Liver (tissue), 9 donors: Measurements from ENCODE around the gene HOXA5. TPM values are rescaled to one million over a fixed set of nuclear protein-coding genes. Genes with fewer than 3 reads are reported as not detected.

ENCODE experiments used
- DNase-seq: peaks from one replicate; pipeline ENCODE4 v3.0.0-alpha.2; 2017; ENCODE audit warnings: low spot score
- H3K27ac ChIP-seq, 2 donors: one replicate each; pipeline ENCODE4 v1.7.0; 2013; ENCODE audit warnings: inconsistent platforms in 2 of 2, low read length in 2 of 2, control low read depth in 1 of 2, low read depth in 1 of 2, mild to moderate bottlenecking in 1 of 2
- H3K27me3 ChIP-seq, 4 donors: one replicate each; pipeline versions ENCODE4 v1.6.1 to v1.7.0; 2013; ENCODE audit warnings: low read length in 3 of 4, inconsistent platforms in 1 of 4, mild to moderate bottlenecking in 1 of 4, moderate library complexity in 1 of 4; ENCODE audit not compliant: control insufficient read depth in 4 of 4, insufficient read depth in 4 of 4
- H3K36me3 ChIP-seq, 4 donors: one replicate each; pipeline versions ENCODE4 v1.6.1 to v1.7.0; 2013; ENCODE audit warnings: low read length in 3 of 4, mild to moderate bottlenecking in 3 of 4, low read depth in 1 of 4, moderate library complexity in 1 of 4; ENCODE audit not compliant: control insufficient read depth in 4 of 4, insufficient read depth in 3 of 4
- H3K4me1 ChIP-seq, 4 donors: one replicate each; pipeline versions ENCODE4 v1.6.1 to v1.7.0; 2013; ENCODE audit warnings: low read length in 3 of 4, mild to moderate bottlenecking in 3 of 4, moderate library complexity in 1 of 4; ENCODE audit not compliant: control insufficient read depth in 4 of 4, insufficient read depth in 4 of 4
- H3K4me3 ChIP-seq, 3 donors: one replicate each; pipeline versions ENCODE4 v1.6.1 to v1.7.0; 2013; ENCODE audit warnings: low read length in 3 of 3, control low read depth in 1 of 3, low read depth in 1 of 3, mild to moderate bottlenecking in 1 of 3
- H3K9ac ChIP-seq, 2 donors: one replicate each; pipeline ENCODE4 v1.7.0; 2013; ENCODE audit warnings: low read length in 2 of 2, mild to moderate bottlenecking in 2 of 2, moderate library complexity in 2 of 2, control low read depth in 1 of 2, low read depth in 1 of 2
- H3K9me3 ChIP-seq, 4 donors: one replicate each; pipeline versions ENCODE4 v1.6.1 to v1.7.0; 2013; ENCODE audit warnings: low read length in 3 of 4; ENCODE audit not compliant: control insufficient read depth in 4 of 4
- EGR1 ChIP-seq, 2 donors: IDR thresholded peaks; 2 replicates each; pipeline ENCODE4 v1.6.1; 2016 to 2018; ENCODE audit warnings: antibody characterized with exemption in 2 of 2, low read depth in 2 of 2
- FOXA2 ChIP-seq: IDR thresholded peaks from 2 replicates; pipeline ENCODE4 v1.6.1; 2016; ENCODE audit warnings: antibody characterized with exemption
- GABPA ChIP-seq, 2 donors: IDR thresholded peaks in 1 of 2; conservative IDR thresholded peaks in 1 of 2; 2 replicates each; pipeline ENCODE4 v1.6.1; 2016; ENCODE audit warnings: antibody characterized with exemption in 2 of 2, mild to moderate bottlenecking in 1 of 2, moderate library complexity in 1 of 2
- HNF4A ChIP-seq, 2 donors: conservative IDR thresholded peaks; 2 replicates each; pipeline ENCODE4 v1.6.1; 2016; ENCODE audit warnings: antibody characterized with exemption in 2 of 2, mild to moderate bottlenecking in 2 of 2
- JUND ChIP-seq, 2 donors: IDR thresholded peaks; 2 replicates each; pipeline ENCODE4 v1.6.1; 2016; ENCODE audit warnings: antibody characterized with exemption in 2 of 2
- RAD21 ChIP-seq, 2 donors: IDR thresholded peaks; 2 replicates each; pipeline ENCODE4 v1.6.1; 2016; ENCODE audit warnings: antibody characterized with exemption in 2 of 2, mild to moderate bottlenecking in 2 of 2
- RXRA ChIP-seq, 2 donors: IDR thresholded peaks; 2 replicates each; pipeline ENCODE4 v1.6.1; 2017 to 2018; ENCODE audit warnings: antibody characterized with exemption in 2 of 2, mild to moderate bottlenecking in 1 of 2
- TAF1 ChIP-seq: conservative IDR thresholded peaks from 2 replicates; pipeline ENCODE4 v1.6.1; 2016; ENCODE audit warnings: antibody characterized with exemption, mild to moderate bottlenecking
- YY1 ChIP-seq: IDR thresholded peaks from 2 replicates; pipeline ENCODE4 v1.6.1; 2016; ENCODE audit warnings: antibody characterized with exemption, mild to moderate bottlenecking
- WGBS: extraction: QIAGEN DNeasy Blood & Tissue Kit; methylation state at CpG from one replicate; pipeline ENCODE4 v1.1.7; 2013; 5-methylcytosine and 5-hydroxymethylcytosine counted together
- polyA plus RNA-seq, 2 donors: library from polyadenylated mRNA; stranded (reverse) in 1 of 2; unstranded in 1 of 2; fragments of 200-250 nt in 1 of 2; fragments of >200 nt in 1 of 2; fragmentation: Nextera tagmentation in 1 of 2; extraction: Ambion mirVana in 1 of 2; gene quantifications; one replicate each; pipeline versions ENCODE4 v1.2.1 to v1.2.3, GENCODE V29; 2013 to 2015
- total RNA-seq, 2 donors: library from RNA; depleted of rRNA; stranded (reverse); fragments of >200 nt; gene quantifications; one replicate each; pipeline ENCODE4 v1.2.3, GENCODE V29; 2014
- TF ChIP-seq, protein P1 (sequence below): IDR thresholded peaks from 2 replicates; pipeline ENCODE4 v1.6.1; 2016; ENCODE audit warnings: antibody characterized with exemption
- TF ChIP-seq, protein P2 (sequence below): IDR thresholded peaks from 2 replicates; pipeline ENCODE4 v1.6.1; 2016; ENCODE audit warnings: antibody characterized with exemption
- TF ChIP-seq, protein P3 (sequence below): fragments of 150-350 bp; IDR thresholded peaks from 2 replicates; pipeline ENCODE4 v1.5.1; 2017; ENCODE audit warnings: improper control_type of control experiment, low read depth, low read length; ENCODE audit not compliant: missing input control
- donor health status: healthy.
- donor health status: healthy.
- donor health status: healthy.
- donor health status: healthy.
- donor health status: healthy.

HOXA5 gene
- total and polyA plus RNA-seq, 4 donors, result 0.40 to 2.1 (median 0.66) TPM

DNA sequence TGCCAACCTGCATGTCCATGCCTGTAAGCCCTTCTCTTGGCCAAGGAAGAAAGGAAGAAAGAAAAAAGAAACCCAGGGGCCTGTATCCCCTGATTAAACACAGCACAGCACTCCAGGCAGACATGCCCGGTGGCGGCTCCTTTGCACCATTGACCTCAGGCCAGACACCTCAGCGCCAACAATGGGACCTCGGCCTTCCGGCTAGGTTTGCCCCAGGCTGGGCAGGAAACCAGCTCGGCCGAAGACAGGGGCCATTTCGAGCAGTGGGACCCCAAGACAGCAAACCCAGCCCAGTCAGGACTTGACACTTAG is 27.8 kb upstream of the HOXA5 start:
- 8% methylated on average over 8 of the region's 8 CpGs for WGBS
- no peak overlapping the region for H3K27ac ChIP-seq
- peaks cover 0 to 2% (median under 1%) of the 10 kb centered on the region in 4 donors for H3K9me3 ChIP-seq
- no peaks in the 10 kb centered on the region for H3K36me3 ChIP-seq
- DNase-seq, result no peak
- peaks cover 8 to 58% (median 35%) of the 10 kb centered on the region in 4 donors for H3K27me3 ChIP-seq
- TF ChIP-seq EGR1 (IDR thresholded peaks at IDR 0.05; ENCODE audit: low read depth in 2 of 2), result no peak
- TF ChIP-seq JUND (IDR thresholded peaks at IDR 0.05), result no peak
- no peak for TF ChIP-seq HNF4A (conservative IDR thresholded peaks at IDR 0.05)
- TF ChIP-seq TAF1, result no peak
- TF ChIP-seq YY1, result no peak
- TF ChIP-seq, protein P1, sequence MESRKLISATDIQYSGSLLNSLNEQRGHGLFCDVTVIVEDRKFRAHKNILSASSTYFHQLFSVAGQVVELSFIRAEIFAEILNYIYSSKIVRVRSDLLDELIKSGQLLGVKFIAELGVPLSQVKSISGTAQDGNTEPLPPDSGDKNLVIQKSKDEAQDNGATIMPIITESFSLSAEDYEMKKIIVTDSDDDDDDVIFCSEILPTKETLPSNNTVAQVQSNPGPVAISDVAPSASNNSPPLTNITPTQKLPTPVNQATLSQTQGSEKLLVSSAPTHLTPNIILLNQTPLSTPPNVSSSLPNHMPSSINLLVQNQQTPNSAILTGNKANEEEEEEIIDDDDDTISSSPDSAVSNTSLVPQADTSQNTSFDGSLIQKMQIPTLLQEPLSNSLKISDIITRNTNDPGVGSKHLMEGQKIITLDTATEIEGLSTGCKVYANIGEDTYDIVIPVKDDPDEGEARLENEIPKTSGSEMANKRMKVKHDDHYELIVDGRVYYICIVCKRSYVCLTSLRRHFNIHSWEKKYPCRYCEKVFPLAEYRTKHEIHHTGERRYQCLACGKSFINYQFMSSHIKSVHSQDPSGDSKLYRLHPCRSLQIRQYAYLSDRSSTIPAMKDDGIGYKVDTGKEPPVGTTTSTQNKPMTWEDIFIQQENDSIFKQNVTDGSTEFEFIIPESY, result no peak
- no peak overlapping the region for H3K4me3 ChIP-seq
- no peak overlapping the region for H3K9ac ChIP-seq
- H3K4me1 ChIP-seq, result peaks cover 9 to 15% (median 15%) of the 10 kb centered on the region in 4 donors

DNA sequence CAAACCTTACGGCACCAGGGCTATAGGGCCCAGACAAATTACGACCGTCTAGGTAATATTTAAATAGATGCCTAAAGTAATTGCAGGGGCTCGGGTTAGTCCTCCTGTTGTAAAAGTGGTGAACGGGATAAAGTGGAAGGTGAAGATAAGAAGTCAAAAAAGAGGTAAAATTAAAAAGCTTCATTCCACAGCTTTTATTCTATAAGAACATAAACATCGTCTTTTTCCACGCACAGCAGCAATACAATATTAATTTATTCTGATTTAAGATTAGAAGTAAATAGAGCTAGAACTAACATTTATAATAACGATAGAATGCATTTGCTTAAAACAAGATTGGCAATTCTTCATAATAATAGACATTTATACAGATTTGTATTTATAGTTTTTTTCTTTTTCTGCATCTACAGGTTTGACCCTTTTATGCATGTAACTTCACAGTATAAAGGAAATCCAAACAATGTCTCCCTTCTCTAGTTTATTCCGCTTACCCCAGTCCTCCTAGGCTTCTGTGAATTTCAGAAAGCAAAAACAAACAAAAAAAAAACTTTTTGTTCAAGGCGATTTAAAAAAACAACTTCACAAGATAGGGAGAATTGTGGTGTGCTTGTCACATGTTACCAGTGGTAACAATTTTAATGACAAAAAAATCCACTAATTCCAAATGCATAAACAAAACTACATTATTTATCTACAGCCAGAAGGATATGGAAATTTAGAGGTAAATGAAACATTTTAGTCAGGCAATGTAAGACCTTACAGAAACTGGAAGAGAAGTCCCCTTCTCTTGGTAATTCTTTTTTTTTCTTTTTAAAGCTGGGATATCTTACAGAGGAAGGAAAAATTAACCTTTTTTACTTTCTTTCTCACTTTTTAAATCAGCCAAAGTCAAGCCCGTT is 27.2 kb upstream of the HOXA5 start:
- Histone ChIP-seq H3K27ac (no peak overlapping the region), H3K4me1 (peaks cover 9 to 15% (median 15%) of the 10 kb centered on the region in 4 donors), H3K36me3 (no peaks in the 10 kb centered on the region), H3K4me3 (no peak overlapping the region), H3K27me3 (peaks cover 14 to 56% (median 32%) of the 10 kb centered on the region in 4 donors), H3K9me3 (peaks cover 0 to 2% (median under 1%) of the 10 kb centered on the region in 4 donors), H3K9ac (no peak overlapping the region)
- DNase-seq, result no peak
- TF ChIP-seq GABPA (IDR thresholded peaks at IDR 0.05 in 1 of 2, conservative IDR thresholded peaks at IDR 0.05 in 1 of 2) (no peak), YY1 (no peak), HNF4A (conservative IDR thresholded peaks at IDR 0.05) (no peak), JUND (IDR thresholded peaks at IDR 0.05) (no peak), RXRA (IDR thresholded peaks at IDR 0.05) (no peak), RAD21 (IDR thresholded peaks at IDR 0.05) (no peak), FOXA2 (no peak), EGR1 (IDR thresholded peaks at IDR 0.05; ENCODE audit: low read depth in 2 of 2) (no peak)
- TF ChIP-seq, protein P2, sequence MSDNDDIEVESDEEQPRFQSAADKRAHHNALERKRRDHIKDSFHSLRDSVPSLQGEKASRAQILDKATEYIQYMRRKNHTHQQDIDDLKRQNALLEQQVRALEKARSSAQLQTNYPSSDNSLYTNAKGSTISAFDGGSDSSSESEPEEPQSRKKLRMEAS, result no peak
- TF ChIP-seq, protein P3, sequence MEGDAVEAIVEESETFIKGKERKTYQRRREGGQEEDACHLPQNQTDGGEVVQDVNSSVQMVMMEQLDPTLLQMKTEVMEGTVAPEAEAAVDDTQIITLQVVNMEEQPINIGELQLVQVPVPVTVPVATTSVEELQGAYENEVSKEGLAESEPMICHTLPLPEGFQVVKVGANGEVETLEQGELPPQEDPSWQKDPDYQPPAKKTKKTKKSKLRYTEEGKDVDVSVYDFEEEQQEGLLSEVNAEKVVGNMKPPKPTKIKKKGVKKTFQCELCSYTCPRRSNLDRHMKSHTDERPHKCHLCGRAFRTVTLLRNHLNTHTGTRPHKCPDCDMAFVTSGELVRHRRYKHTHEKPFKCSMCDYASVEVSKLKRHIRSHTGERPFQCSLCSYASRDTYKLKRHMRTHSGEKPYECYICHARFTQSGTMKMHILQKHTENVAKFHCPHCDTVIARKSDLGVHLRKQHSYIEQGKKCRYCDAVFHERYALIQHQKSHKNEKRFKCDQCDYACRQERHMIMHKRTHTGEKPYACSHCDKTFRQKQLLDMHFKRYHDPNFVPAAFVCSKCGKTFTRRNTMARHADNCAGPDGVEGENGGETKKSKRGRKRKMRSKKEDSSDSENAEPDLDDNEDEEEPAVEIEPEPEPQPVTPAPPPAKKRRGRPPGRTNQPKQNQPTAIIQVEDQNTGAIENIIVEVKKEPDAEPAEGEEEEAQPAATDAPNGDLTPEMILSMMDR, result no peak
- 14% methylated on average over 11 of the region's 11 CpGs for WGBS
